Esophagus muscularis mucosa (tissue), 4 donors: ENCODE data around the gene RNF227.

Experiments
- CTCF ChIP-seq, 3 experiments: fragments of 200-600 bp in 2 of 3; fragments of 450-650 bp in 1 of 3; sonication (generic) in 2 of 3; IDR thresholded peaks; one replicate each; pipeline ENCODE4 v1.5.1; 2017 to 2019; ENCODE audit warnings: antibody characterized with exemption in 3 of 3, mild to moderate bottlenecking in 2 of 3, moderate library complexity in 1 of 3
- EP300 ChIP-seq: sonication (generic); formaldehyde crosslinking; IDR thresholded peaks from one replicate; pipeline ENCODE4 v1.6.1; 2017; ENCODE audit warnings: antibody characterized with exemption
- POLR2A ChIP-seq: fragments of 450-650 bp; IDR thresholded peaks from one replicate; pipeline ENCODE4 v1.6.1; 2017; ENCODE audit warnings: antibody characterized with exemption, moderate library complexity, mild to moderate bottlenecking, low read depth
- POLR2AphosphoS5 ChIP-seq, 2 donors: sonication (generic); formaldehyde crosslinking; IDR thresholded peaks; one replicate each; pipeline ENCODE4 v1.6.1; 2017; ENCODE audit warnings: antibody characterized with exemption in 2 of 2

- no peak for TF ChIP-seq POLR2AphosphoS5 (IDR thresholded peaks at IDR 0.05)
- TF ChIP-seq CTCF (IDR thresholded peaks at IDR 0.05): no peak
- TF ChIP-seq POLR2A: no peak
- TF ChIP-seq EP300: no peak
Observed at GRCh38 chr17:7887038-7887481, 29.0 kb downstream of the RNF227 start.
